Kasumi-1 (cell line): Measurements from ENCODE around the gene IKBKG.
"Not testable (repeated sequence)": the region's sequence is repeated elsewhere in the genome, so short reads cannot be mapped to it uniquely, and the experiment has no call there.

Experiments
- DNase-seq, 2 experiments: peaks; one replicate each; lab custom pipeline; 2025; lab: John Stamatoyannopoulos, UW

Gene IKBKG, protein sequence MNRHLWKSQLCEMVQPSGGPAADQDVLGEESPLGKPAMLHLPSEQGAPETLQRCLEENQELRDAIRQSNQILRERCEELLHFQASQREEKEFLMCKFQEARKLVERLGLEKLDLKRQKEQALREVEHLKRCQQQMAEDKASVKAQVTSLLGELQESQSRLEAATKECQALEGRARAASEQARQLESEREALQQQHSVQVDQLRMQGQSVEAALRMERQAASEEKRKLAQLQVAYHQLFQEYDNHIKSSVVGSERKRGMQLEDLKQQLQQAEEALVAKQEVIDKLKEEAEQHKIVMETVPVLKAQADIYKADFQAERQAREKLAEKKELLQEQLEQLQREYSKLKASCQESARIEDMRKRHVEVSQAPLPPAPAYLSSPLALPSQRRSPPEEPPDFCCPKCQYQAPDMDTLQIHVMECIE

DNA sequence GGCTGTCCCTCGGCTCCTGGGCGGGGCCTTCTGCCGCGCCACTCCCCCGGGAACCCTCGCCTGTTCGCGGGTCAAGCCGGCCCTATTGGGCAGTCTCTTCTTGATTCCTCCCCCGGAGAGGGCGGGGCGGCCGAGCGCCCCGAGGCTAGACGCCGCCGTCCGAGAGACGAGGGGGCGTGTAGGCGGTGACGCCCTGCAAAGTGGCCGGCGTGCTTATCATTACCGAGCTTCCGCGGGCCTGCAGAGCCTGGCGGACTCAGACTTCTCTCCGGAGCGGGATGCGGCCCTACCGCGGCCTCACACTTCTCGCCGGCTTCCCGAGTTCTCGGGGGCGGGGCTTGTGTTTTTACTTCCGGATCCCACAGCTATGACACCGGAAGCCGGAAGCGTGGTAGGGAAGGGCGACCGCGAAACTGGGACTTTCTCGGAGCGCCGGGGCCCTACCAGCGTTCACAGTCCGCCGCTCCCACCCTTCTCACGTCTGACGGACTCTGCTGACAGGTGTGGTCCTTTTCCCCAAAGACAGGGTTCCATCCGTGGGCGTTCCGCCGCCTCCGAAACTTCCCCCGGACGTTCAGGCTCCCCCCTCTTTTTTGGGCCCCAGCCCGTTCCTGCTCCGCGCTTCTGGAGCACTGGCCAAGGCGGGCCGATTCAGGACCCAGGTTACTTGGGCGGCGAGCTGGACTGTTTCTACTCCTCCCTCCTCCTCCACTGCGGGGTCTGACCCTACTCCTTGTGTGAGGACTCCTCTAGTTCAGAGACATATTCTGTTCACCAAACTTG lies at the start of gene IKBKG:
Gene IKBKG (plus strand): TSS at position 376 of the 783 bp plus-strand sequence. CDS start 4,383 bp downstream, outside the sequence.
- peak; percentile 72 to 77 for DNase-seq

DNA sequence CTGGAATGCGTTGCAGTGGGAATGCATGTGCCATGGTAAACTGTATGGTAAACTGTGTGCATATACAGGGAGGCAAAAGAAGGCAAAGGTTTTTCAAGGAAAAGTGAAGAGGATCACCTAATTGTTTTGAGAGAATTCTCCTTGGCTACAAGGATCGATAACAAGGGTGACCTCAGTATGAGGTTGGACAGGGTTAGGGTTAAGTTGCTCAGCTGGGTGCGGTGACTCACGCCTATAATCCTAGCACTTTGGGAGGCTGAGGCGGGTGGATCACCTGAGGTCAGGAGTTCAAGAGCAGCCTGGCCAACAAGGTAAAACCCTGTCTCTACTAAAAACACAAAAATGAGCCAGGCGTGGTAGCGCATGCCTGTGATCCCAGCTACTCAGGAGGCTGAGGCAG lies 46.0 kb upstream of the IKBKG start:
- not testable (repeated sequence) for DNase-seq

DNA sequence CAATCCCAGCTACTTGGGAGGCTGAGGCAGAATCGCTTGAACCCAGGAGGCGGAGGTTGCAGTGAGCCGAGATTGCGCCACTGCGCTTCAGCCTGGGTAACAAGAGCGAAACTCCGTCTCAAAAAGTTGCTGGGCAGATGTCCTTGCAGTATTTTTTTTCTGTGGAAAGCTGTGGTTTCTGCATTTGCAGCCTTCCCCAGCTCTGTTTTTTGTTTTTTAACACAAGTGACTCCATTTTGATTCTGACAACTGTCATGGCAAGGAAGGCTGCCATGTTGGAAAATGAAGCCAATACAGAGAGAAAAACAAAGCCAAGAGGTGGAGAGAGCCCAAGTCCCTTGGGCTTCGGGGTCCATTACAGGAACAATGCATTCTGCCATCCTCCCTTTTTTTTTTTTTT lies 45.3 kb upstream of the IKBKG start:
- DNase-seq = no peak

DNA sequence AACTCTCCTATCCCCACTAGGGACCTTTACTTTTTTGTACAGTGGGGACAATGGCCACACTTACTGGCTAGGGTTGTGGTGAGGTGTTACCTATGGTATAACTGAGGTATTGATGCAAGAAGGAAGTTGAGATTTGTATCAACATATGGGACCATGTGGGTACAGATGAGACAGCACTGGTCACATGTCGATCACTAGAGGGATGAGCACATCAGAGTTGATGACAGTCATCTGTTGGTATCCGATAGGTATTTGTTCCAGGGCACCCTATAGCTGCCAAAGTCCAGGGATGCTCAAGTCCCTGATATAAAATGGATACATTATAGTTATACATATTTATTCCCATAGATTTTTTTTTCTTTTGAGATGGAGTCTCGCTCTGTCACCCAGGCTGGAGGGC lies 44.4 kb upstream of the IKBKG start:
- no peak for DNase-seq

DNA sequence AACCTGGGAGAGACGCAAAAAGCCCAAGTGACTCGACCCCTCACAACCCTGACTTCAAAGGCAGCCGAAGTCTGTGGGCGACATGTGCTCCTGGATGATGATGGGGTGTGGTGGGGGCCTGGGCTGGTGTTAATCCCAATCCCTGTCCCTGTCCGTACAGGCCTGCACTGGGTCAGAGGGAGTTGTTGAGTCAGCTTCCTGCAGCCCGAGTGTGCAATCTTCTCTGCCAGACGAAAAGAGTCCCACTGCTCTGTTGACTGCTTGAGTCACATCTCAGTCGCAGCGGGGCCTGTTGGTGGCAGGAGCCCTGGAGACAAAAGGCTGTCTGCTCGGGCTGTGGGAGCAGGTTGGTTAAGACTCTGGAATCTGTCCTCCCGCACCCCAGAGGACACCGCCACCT lies 41.7 kb upstream of the IKBKG start:
- peak; percentile 10 to 12 for DNase-seq

DNA sequence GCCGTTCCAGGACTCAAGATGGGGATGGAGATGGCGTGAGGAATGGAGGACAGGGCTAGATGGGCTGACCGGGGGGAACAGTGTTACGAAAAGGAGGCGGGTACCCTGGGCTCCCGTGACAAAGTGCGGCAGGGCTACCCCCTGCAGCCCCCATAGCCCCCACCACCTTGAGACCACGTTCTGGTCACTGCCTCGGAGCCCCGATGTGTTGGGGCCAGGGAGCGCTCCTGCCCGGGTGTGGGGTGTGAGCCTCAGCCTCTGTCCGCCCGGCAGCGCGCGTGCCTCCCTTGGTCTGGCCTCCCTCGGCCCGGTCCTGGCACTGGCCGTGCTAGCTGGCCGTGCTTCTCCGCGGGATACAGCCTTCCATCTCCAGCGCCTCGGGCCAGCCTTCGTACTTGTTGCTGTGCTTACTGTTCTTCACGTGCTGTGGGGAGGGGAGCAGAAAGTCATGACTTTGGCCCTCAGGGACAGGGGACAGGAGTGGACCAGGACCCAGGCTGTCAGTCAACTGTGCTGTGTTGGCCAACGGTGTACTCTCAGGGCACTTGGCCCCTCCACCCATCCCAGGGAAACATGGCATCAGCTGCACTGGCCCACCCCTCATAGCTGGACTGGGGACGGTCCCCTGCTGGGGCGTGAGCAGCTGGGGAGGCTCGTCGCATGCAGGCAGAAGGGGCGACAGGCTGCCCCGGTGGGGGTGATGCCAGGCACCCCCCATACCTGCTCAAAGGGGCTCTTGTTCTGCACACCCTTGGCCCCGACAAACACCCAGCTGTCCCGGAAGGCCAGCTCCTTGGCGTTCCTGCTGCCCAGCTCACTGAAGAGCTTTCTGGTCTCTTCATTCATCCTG lies 40.7 kb upstream of the IKBKG start:
- DNase-seq = no peak

DNA sequence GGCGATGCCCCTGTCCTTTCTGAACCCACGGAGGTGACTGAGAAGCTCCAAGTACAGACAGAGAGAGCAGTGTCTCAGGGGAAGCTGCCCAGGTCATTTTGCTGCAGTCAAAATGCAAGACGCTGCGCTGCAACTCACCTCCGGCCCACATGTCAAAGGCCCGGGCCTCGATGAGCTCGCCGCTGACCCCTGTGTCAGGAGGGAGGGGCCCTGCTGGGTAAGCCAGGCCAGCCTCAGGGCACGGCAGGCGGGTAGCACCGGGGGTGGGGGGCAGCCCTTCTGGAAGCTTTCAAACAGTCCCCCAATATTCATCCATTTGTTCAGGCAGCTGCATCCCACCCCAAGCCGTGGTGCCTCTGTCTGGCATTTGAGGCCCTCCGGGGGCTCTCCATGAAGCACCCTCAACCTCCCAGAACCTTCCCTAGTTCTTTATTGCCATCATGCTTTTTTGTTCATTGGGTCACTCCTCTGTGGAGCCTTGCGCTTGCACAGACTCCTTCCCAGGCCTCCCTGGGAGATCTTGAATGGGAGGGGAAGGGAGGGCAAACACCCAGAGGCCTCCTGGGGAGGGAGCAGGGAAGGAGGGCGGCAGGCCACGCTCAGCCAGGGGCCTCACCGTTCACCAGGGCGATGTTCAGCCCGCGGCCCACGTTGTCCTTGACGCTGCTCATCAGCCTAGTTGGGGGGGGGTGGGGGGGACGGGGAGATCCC lies 39.6 kb upstream of the IKBKG start:
- no peak for DNase-seq

DNA sequence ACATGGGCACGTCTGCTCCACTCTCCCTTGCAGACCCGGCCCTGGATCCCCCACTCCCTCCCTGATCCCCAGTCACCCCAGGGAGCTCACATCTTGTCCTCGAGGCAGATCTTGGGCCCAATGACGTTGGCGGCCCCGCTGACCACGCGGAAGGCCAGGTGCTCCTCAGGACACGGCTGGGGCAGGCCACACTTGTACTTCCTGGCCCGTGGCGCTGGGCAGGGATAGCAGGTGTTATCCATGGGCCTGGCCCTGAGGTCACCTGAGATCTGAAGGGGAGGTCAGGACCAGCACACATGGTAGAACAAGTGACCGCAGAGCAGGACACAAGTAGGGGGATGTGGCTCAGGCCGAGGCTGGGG lies 39.1 kb upstream of the IKBKG start:
- DNase-seq = no peak

DNA sequence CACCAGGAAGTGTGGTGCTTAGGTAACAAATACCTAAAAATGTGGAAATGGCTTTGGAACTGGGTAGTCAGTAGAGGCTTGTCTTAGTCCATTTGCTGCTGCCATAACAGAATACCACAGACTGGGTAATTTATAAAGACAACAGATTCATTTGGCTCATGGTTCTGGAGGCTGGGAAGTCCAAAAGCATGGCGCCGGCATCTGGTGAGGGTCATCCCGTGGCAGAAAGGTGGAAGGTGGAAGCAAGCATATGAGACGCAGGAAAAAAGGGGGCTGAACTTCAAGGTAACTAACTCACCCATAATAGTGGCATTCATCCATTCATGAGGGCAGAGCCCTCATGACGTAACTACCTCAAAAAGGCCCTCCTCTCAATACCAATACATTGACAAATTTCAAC lies 38.0 kb upstream of the IKBKG start:
- DNase-seq = no peak

DNA sequence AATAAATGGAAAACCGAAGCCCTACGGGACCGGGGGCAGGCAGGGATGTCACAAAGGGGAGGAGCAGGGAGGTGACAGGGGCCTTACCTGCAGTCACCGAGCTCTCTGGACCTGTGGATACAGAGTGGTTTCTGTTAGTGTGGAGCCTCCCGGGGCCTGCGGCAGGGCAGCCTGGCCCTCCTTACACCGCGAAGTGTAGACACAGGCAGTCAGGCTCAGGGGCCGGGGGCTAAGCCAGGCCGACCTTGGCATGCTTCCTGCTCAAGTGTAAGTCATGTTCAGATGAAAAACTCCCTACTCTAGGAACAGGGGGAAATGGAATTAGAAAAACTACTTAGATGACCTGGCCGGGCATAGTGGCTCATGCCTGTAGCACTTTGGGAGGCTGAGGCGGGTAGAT lies 35.7 kb upstream of the IKBKG start:
- no peak for DNase-seq

DNA sequence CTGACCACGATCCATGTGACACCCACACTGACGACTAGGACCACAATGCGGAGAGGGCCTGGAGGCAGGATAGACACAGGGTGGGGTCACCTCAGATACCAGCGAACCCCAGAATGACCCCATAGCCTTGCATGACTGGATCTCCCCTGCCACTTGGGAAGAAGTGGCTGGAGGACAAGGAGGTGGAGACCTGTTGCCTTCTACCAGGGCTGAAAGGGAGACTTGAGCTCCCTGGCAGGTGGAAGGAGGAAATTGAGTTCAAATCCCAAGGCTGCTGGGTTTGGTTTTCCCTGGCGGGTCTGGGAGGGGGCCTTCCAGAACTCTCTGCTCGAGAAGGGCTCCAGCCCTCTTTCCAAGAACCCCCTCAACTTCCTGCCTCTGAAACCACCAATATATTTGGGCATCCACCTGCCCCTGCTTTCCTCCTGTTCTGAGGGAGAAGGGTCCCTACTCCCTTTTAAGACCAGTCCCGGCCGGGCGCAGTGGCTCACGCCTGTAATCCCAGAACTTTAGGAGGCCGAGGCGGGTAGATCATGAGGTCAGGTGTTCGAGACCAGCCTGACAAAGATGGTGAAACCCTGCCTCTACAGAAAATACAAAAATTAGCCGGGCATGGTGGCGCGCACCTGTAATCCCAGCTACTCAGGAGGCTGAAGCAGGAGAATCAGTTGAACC lies 34.4 kb upstream of the IKBKG start:
- no peak for DNase-seq

DNA sequence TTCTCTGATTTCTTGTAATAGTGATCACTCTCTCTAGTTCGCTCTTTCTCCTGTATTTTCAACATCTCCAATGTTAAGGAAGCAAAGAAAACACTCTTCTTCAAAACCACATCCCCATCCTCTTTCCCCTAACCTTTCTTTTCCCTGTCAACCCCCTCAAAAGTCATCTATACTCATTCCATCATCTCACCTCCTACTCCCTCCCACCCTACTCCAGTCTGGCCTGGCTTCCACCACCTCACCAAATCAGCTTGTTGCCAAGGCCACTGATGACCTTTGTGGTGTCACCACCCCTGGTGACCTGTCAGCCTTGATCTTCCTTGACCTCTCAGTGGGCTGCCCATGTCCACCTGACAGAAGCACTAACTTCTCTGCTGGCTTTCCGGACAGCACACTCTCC lies 33.7 kb upstream of the IKBKG start:
- DNase-seq = no peak

DNA sequence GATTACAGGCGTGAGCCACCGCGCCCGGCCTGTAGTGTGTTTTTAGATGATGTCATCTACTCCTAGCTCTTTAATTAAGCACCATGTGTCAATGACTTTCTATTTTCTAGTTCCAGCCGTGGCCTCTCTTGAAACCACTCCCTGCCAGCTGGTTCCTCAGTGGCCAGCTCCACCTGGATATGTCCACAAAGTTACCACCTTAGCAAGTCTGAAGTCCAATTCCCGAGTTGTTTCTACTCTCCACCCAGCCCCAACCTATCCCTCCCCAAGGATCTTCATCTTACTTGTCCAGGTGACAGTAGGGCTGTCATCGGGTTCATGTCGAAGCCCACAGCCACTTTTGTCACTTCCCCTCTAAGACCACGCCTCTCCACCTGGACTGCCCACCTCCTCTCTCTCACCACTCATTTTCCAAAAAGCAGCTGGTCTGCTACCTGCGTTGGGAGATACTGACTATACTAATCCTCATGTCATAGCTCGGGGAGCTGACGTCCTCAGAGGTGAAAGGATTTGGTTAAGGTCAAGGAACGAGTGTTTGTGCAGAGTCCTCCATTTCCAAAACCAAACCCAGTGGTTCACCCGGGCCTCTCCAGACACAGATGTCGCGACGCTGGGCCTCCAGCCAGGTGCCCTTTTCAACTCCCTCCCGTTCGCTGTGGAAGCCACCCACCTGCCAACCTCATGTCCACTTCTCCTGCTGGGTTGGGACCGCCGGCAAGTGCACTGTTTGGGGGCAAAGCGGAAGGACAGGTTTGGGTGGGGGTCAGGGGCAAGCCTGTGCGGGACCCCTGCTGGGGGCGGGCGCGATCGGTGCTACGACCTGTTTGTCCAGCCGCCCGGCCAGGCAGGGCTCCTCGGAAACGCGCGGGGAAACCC lies 32.1 kb upstream of the IKBKG start:
- DNase-seq = no peak

DNA sequence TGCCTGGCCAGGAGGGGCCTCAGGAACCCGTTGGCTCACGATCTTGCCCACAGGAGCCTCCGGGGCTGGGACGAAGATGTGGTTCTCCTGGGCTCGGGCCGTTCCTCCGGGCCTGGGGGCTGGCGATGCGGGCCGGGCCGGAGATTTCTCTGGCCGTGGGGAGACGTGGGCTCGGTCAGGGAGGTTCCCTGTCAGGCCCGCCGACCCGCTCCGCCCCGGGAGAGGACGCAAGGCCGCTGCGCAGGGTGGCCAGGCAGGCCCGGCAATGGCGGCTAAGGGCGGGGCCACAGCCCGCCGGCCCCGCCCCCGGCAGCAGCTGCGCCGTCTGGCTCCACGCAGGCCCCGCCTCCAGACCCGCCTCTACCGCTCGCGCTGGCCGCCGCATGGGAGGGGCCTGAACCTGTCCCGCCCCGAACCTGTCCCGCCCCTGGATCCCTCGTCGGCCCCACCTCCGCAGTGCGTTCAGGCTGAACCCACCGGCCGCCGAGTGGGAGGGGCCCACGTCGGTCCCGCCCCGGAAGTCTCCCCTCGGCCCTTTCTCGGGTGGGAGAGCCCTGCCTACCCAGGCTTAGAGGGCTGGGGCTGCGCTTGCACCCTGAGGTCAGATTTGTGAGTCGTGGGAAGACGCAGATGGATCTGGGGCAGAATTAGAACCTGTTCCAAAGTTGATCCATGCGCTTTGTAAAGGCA lies 31.3 kb upstream of the IKBKG start, which contains the start of gene FAM3A:
Gene FAM3A (minus strand): TSS at position 267 of the 690 bp plus-strand sequence. CDS start 460 bp downstream, outside the sequence.
- DNase-seq = peak; percentile 57 to 68

DNA sequence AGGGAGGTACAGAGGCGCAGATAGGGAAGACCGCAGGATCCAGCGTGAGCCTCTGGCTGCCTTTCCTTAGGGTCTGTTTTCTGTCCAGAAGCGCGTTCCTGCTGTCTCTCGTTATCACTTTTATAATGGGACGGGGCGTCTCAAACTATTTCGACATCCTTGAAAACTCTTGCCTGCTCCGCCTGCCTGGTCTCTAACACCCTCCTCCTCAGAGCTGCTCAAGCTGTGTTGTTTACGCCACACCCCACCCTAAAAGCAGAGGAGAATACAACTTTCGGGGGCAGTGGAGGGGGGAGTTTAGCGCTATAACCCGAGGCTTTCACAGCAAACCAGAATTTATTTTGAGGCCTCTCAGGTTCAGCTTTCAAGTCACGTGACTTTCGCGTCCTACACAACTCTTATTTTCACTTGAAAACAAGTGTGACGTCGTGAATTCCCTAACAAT lies 30.7 kb upstream of the IKBKG start:
- no peak for DNase-seq

DNA sequence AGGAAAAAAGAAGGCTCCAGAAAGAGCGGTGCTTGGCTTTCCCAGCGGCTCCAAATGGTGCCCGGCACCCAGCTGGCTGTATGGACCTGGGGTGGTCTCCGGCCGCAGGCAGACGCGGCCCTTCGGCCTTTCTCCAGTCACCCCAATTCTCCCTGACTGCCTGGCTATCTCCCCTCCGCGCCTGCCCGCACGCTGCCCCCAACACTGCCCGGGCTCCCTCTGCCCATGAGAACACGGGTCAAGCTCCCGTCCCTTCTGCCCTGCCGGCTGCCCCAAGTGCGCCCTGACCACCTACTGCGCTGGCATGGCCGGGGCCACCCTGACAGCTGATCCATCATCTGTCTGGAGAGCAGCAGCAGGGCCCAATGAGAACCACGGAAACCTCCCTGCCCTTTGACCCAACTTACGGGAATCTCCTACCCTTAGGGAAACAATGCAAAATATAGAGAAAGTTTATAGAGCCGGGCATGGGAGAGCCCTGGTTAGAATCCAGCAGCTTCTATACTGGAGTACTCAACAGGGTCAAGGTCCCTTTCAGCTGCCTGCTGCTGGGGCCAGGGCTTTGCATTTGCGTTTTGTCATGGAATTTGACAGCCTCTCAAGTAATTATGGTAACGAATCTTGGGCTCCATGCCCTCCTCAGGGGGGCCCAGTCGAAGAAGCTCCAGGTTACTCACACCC lies 30.2 kb upstream of the IKBKG start:
- DNase-seq = no peak

DNA sequence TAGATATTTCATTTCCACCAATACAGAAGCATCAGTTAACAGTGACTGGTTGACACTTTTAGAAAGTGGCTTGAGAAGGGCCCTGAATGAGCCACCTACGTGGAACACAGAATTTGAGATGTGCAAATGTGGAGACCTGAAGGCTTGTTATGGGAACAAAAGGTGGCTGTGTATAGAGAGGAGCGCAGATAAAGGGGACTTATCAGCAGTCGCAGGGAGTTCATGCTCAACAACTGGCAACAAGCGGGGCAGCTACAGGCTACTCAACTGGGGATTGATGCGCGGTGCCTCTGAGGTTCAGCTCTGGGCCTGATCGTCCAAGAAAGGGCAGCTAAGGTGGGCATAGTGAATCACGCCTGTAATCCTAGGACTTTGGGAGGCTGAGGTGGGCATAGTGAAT lies 28.0 kb upstream of the IKBKG start:
- DNase-seq = no peak

DNA sequence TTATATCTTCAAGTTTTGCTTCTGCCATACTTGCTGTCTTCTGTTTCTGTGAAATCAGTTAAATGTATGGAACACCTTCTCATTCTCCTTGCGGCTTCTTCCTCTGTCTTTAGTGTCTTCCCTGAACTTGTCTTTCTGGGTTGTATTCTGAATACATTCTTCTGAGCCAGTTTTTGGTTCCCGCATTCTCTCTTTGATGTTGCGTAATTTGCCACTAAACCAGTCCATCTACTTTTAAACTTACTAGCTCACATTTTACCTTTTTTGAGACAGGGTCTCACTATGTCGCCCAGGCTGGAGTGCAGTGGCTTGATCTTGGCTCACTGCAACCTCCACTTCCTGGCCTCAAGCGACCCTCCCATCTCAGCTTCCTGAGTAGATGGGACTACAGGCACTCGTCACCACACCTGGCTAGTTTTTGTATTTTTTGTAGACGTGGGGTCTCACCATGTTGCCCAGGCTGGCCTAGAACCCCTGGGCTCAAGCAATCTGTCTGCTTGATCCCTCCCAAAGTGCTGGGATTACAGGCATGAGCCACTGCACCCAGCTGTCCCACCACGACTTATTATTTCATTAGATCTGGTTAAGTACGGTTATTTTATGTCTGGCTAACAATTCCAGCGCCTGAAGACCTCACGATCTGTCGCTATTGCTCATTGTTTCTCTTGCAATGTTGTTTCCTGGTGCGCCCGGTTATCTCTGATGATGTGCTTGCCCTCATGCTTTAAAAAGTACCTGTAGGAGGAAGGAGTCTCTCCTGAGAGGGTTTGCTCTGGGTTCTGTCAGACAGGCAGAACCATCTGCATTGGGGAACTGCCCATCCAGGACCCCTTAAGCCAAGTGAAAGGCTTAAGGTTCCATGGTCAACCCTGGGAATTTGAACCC lies 21.6 kb upstream of the IKBKG start:
- DNase-seq = no peak
